Effector memory CD8-positive, alpha-beta T cell (primary cell): Measurements from ENCODE around the gene AOX1.

Experiments used
- ATAC-seq: fragments of 150-1000 bp; cut with Tn5 transposase; replicated peaks from 2 replicates; pipeline ENCODE4 v1.10.0; 2021; ENCODE audit warnings: mild to moderate bottlenecking, moderate library complexity
- DNase-seq, 3 experiments: peaks; one replicate each; pipeline ENCODE4 v3.0.0; 2021
- H3K27ac Mint-ChIP-seq, 2 donors: one replicate each; pipeline ENCODE4 v1.8.0; 2022; ENCODE audit warnings: mild to moderate bottlenecking in 2 of 2, mixed read lengths in 2 of 2, moderate library complexity in 2 of 2
- H3K27me3 Mint-ChIP-seq, 2 donors: one replicate each; pipeline ENCODE4 v1.8.0; 2022; ENCODE audit warnings: mixed read lengths in 2 of 2
- H3K36me3 Mint-ChIP-seq: one replicate; pipeline ENCODE4 v1.8.0; 2022; ENCODE audit warnings: mild to moderate bottlenecking, moderate library complexity, mixed read lengths; ENCODE audit not compliant: insufficient read depth
- H3K4me1 Mint-ChIP-seq, 2 donors: one replicate each; pipeline ENCODE4 v1.8.0; 2022; ENCODE audit warnings: low read depth in 2 of 2, mixed read lengths in 2 of 2
- H3K4me3 Mint-ChIP-seq, 2 donors: one replicate each; pipeline ENCODE4 v1.8.0; 2022; ENCODE audit warnings: mild to moderate bottlenecking in 2 of 2, mixed read lengths in 2 of 2, moderate library complexity in 2 of 2
- H3K9me3 Mint-ChIP-seq, 2 donors: one replicate each; pipeline ENCODE4 v1.8.0; 2022; ENCODE audit warnings: mixed read lengths in 2 of 2

AOX1 gene

GRCh38 chr2:200590090-200590489, 4.3 kb downstream of the AOX1 start:
- H3K9me3 Mint-ChIP-seq: no peaks in the 10 kb centered on the region
- no peak overlapping the region for H3K27ac Mint-ChIP-seq
- no peak overlapping the region for H3K4me3 Mint-ChIP-seq
- peaks cover 0 to 3% of the 10 kb centered on the region in 2 donors for H3K4me1 Mint-ChIP-seq
- no peak for DNase-seq
- H3K36me3 Mint-ChIP-seq: no peaks in the 10 kb centered on the region
- peaks cover 30 to 41% of the 10 kb centered on the region in 2 donors for H3K27me3 Mint-ChIP-seq
- no peak for ATAC-seq

DNA sequence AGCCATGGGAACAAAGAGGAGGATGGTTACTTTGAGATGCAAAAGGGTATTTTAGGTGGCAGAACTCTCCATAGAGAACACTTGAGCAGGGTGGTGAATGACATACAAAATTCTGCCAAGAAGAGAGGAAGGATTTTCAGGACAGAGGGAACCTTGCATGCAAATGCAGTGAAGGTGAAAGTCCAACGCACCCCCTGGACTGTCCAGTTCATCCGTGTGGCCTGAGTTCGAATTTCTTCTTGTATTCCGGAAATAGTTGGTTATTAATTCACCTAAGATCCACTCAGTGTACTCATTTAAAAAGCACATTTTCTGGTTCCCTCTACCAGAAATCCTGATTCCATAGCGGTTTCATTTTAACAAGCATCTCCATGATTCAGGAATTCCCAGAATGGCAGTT, 5.5 kb downstream of the AOX1 start:
- ATAC-seq (no peak), DNase-seq (no peak)
- Mint-ChIP-seq H3K4me1 (peaks cover 0 to under 1% of the 10 kb centered on the region in 2 donors), H3K27me3 (peaks cover 39 to 47% of the 10 kb centered on the region in 2 donors), H3K4me3 (no peak overlapping the region), H3K27ac (no peak overlapping the region), H3K9me3 (no peaks in the 10 kb centered on the region), H3K36me3 (no peaks in the 10 kb centered on the region)

- no peak overlapping the region for H3K27ac Mint-ChIP-seq
- H3K9me3 Mint-ChIP-seq: no peaks in the 10 kb centered on the region
- no peaks in the 10 kb centered on the region for H3K4me1 Mint-ChIP-seq
- peaks cover 51 to 52% of the 10 kb centered on the region in 2 donors for H3K27me3 Mint-ChIP-seq
- no peak for ATAC-seq
- H3K4me3 Mint-ChIP-seq: no peak overlapping the region
- DNase-seq: no peak
- H3K36me3 Mint-ChIP-seq: no peaks in the 10 kb centered on the region
Observed at GRCh38 chr2:200592406-200593075, 6.7 kb downstream of the AOX1 start.

GRCh38 chr2:200593905-200594304, 8.1 kb downstream of the AOX1 start:
- ATAC-seq: no peak
- Mint-ChIP-seq H3K27ac (no peak overlapping the region), H3K9me3 (no peaks in the 10 kb centered on the region), H3K4me1 (no peaks in the 10 kb centered on the region), H3K4me3 (no peak overlapping the region), H3K27me3 (peaks cover 61 to 64% of the 10 kb centered on the region in 2 donors), H3K36me3 (no peaks in the 10 kb centered on the region)
- no peak for DNase-seq

DNA sequence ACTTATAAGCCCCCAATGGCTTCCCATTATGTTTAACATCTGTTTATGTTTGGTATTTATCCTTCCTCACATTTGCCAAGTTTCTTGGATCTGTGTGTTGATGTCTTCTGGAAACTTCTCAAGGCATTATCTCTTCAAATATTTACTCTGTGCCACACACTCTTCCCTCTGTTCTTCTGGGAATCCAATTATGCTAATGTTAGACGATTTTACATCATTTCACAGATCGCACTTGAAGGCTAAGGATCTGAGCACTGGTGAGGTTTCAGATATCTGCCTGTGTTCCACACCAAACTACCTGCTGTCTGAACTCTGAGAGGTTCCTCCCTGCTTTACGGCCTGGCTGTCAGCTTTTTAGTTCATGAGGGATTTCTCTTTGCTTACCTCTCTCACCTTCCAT, 10.1 kb downstream of the AOX1 start:
- Mint-ChIP-seq H3K4me3 (no peak overlapping the region), H3K4me1 (no peaks in the 10 kb centered on the region), H3K9me3 (no peaks in the 10 kb centered on the region), H3K36me3 (no peaks in the 10 kb centered on the region), H3K27me3 (peaks cover 64 to 68% of the 10 kb centered on the region in 2 donors), H3K27ac (no peak overlapping the region)
- no peak for DNase-seq
- no peak for ATAC-seq

- no peak overlapping the region for H3K4me3 Mint-ChIP-seq
- H3K4me1 Mint-ChIP-seq: no peaks in the 10 kb centered on the region
- H3K9me3 Mint-ChIP-seq: no peaks in the 10 kb centered on the region
- no peak for DNase-seq
- no peak for ATAC-seq
- H3K27me3 Mint-ChIP-seq: peaks cover 54 to 60% of the 10 kb centered on the region in 2 donors
- H3K27ac Mint-ChIP-seq: no peak overlapping the region
- no peaks in the 10 kb centered on the region for H3K36me3 Mint-ChIP-seq
Observed at GRCh38 chr2:200596774-200597570, 11.2 kb downstream of the AOX1 start.

DNA sequence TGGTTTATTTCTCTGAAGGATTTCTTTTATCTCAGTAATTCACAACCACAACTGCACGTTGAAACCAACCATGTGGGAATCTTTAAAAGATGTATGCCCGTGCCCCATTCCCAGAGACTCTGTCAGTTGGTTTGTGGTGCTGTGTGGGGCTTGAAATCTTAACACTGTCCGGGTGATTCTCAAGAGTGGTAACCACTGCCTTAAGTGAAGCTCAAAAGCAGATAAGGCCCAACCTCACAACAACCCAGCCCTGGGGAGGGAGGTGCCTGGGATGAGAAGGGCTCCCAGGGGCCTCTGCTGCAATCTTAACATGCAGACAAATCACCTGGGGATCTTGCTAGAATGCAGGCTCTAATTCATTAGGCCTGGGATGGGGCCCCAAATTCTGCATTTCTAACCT, 13.4 kb downstream of the AOX1 start:
- Mint-ChIP-seq H3K4me3 (no peak overlapping the region), H3K36me3 (no peaks in the 10 kb centered on the region), H3K27ac (no peak overlapping the region), H3K9me3 (no peaks in the 10 kb centered on the region), H3K27me3 (peaks cover 40 to 52% of the 10 kb centered on the region in 2 donors), H3K4me1 (no peaks in the 10 kb centered on the region)
- ATAC-seq: no peak
- no peak for DNase-seq

GRCh38 chr2:200600549-200601225, 14.9 kb downstream of the AOX1 start:
- Mint-ChIP-seq H3K27me3 (peaks cover 38 to 44% of the 10 kb centered on the region in 2 donors), H3K4me1 (no peaks in the 10 kb centered on the region), H3K4me3 (no peak overlapping the region), H3K9me3 (no peaks in the 10 kb centered on the region), H3K36me3 (no peaks in the 10 kb centered on the region), H3K27ac (no peak overlapping the region)
- DNase-seq: no peak
- no peak for ATAC-seq

DNA sequence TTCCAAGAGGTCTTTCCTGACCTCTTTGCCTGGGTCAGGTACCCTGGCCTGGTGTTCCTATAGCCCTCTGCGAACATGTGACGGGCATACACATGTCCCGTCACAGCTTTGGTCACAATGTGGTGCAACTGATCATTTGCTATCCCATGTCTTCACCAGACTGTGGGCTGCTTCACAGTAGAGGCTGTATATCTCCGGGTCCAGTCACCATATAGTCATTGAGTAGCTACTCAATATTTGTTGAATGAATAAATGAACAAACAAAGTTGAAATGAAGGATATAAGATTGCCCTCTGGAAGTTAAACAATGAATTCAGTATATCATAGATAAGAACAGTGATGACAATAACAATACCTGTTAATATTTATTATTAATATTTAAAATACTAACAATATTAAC, 16.8 kb downstream of the AOX1 start:
- peaks cover 42 to 43% of the 10 kb centered on the region in 2 donors for H3K27me3 Mint-ChIP-seq
- H3K4me1 Mint-ChIP-seq: no peaks in the 10 kb centered on the region
- H3K27ac Mint-ChIP-seq: no peak overlapping the region
- DNase-seq: no peak
- no peaks in the 10 kb centered on the region for H3K9me3 Mint-ChIP-seq
- no peak for ATAC-seq
- H3K36me3 Mint-ChIP-seq: no peaks in the 10 kb centered on the region
- no peak overlapping the region for H3K4me3 Mint-ChIP-seq

GRCh38 chr2:200603972-200604371, 18.2 kb downstream of the AOX1 start:
- Mint-ChIP-seq H3K27me3 (peaks cover 40 to 44% of the 10 kb centered on the region in 2 donors), H3K27ac (no peak overlapping the region), H3K4me3 (no peak overlapping the region), H3K9me3 (no peaks in the 10 kb centered on the region), H3K4me1 (no peaks in the 10 kb centered on the region), H3K36me3 (no peaks in the 10 kb centered on the region)
- ATAC-seq (no peak), DNase-seq (no peak)

DNA sequence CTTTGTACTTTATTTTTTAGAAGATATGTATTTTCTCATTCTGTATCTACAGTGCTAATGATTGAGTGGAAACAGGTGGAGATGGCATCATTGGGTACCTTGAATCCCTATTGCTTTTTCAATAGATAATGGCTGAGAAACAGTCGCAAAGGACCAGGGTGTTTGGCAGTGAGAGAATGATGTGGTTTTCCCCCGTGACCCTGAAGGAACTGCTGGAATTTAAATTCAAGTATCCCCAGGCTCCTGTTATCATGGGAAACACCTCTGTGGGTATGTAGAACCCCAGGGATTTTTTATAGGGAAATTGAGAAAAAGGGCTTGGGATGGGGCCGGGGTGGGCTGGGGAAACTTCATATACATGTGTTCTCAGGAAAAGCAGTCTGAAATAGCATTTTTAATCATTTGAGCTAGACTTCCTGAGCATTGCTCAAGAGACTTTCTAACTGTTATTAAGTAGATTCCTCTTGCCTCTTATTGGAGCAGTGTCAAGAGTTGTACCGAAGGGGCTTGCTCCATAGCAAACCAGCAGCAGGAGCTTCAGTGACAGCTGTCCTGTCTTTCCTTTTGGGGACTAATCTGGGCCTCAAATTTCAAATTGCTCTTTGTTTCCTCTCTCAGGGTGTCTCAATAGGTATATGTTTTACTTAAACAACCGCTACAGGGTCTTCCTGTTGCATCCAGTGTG, 18.9 kb downstream of the AOX1 start:
- H3K9me3 Mint-ChIP-seq: no peaks in the 10 kb centered on the region
- no peak overlapping the region for H3K27ac Mint-ChIP-seq
- ATAC-seq (no peak), DNase-seq (no peak)
- no peak overlapping the region for H3K4me3 Mint-ChIP-seq
- H3K27me3 Mint-ChIP-seq: peaks cover 44 to 49% of the 10 kb centered on the region in 2 donors
- no peaks in the 10 kb centered on the region for H3K36me3 Mint-ChIP-seq
- no peaks in the 10 kb centered on the region for H3K4me1 Mint-ChIP-seq

- Mint-ChIP-seq H3K9me3 (no peaks in the 10 kb centered on the region), H3K27me3 (peaks cover 56 to 64% of the 10 kb centered on the region in 2 donors), H3K36me3 (no peaks in the 10 kb centered on the region), H3K4me3 (no peak overlapping the region), H3K27ac (no peak overlapping the region), H3K4me1 (no peaks in the 10 kb centered on the region)
- ATAC-seq (no peak), DNase-seq (no peak)
Observed at GRCh38 chr2:200608341-200609027, 22.7 kb downstream of the AOX1 start.
